Fibroblast of gingiva (primary cell): ENCODE data around the gene SCN1A.
"Not testable (repeated sequence)": the region's sequence is repeated elsewhere in the genome, so short reads cannot be mapped to it uniquely, and the experiment has no call there.

Source experiments
- DNase-seq: peaks from one replicate; pipeline ENCODE4 v3.0.0-alpha.2; 2011; ENCODE audit warnings: low read depth

SCN1A gene

DNA sequence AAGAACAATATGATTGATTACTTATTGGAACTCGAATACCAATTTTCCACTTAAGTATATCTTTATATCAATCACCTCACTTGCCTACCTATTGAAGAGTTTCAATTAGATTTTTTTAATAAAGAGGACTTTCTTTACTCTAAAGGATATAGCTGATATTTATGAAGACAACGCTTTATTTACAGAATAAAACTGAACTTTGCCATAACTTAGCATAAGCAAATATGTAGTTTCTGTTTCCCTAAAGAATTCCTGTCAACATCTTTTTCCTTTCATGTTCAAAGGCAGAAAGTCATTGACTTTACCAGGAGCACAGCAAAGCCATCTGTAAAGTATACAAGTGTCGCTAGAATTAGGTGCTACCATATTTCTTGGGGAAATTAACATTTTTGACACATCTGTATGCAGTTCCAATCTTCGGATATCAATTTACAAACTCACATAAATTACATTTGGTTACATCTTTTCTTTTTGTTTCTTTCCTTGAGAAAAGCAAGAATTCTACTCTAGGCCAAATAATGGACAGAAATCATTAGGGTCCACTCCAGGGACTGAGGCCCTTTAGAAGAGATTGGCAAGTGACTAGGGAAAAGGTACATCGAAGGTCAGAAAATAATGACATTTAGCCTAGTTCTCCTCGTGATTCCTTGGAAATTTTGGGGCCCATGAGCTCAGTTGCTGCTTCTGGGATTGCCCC lies 7.5 kb upstream of the SCN1A start:
- no peak for DNase-seq

DNA sequence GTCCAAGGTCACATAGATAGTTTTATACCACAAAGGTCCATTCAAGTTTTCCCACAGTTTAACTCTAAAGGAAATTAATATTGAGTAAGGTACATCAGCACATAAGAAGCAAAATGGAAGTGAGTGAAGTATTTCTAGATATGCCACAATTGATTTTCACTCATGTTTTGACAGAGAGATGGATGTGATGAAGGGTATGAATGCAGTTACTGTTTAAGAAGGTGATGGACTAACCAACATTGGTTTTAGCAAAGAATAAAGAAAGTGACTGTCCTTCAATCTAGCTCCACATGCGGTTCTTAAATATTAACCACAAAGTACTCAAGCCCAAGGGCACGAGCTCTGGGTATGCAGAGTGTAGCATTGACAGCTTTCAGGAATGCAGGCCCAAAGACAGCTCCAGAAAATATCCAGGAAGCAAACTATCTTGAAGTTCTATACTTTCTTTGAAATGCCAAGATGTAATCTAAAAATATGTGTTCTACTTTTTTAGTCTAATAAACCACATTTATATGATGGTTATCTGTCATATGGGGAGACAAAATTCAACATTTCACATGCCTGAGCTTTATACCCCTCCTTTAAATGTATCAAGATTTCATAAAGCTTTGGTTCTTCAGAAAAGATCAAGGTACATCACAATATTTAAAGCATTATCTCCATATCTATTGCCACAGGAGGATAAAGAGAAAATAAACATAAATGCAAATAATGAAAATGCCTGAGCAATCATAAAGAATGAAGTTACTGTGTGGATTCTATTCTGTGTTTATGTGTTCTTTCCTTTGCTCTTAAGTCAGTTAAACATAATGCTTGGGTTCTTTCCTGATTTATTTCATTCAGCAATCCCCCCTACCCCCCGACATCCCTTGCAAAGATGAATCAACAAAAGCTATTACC lies 6.7 kb upstream of the SCN1A start:
- DNase-seq: no peak

DNA sequence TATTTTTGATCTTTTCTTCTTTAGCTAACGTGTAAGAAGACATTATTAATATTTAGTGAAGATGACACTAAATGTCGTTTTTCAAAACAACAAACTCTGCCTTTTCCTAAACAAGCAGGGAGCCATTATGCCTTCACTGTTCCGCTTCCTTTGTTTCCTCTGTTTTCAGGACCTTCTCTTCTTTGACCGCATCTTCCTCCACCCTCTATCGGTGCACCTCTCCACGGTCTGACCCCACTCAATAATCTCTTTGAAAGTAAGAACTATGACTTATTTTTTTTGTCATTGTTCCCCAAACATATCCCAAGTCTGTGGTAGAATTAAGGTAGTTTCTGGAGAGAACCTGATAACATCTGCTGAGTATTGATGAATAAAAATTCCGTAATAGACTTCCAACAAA lies 5.8 kb upstream of the SCN1A start:
- no peak for DNase-seq

DNA sequence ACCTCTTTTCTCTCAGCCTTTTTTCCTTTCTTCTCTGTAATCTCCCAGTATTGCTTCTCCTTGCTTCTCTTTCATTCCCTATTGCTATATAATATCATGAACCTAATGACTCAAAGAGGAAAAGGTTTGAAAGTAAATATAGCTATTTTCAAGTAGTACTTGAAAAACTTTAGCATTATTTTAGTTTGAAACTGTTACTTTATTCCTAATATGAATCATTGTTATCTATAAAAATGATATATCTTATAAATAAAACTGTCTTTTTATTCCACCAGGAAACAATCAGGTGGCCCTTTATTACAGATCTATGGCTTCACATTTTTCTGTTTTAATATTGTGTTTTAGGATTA lies 311 bp upstream of the SCN1A start:
- DNase-seq: no peak

DNA sequence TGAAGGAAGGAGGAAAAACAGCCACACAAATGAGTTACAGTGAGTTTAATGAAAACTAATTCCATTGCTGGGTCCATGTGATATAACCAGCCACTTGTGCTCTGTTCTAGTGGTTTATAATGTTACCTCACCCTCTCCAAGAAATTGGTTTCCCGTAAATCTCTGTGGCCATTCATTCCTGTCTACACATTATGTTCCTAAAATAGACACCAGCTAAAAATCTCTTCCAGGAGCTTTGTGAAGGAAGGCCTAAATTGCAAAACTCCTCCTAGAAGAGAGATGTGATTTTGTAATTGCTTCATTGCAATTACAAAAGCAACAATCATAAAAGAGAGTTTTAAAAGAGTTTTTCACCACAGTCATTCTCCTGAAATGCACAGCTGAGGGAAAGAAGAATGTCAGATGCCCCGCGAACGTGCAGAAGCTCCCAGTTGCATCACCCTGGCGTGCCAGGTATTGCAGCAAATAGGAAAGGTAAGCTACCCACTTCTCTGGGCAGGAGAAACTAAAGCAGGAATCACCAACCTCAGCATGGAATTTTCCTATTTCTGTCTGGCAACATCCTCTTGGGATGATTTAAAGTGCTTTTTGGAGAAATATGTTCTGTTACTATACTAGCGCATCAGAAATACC lies 1.7 kb downstream of the SCN1A start:
- peak; percentile 86 for DNase-seq

DNA sequence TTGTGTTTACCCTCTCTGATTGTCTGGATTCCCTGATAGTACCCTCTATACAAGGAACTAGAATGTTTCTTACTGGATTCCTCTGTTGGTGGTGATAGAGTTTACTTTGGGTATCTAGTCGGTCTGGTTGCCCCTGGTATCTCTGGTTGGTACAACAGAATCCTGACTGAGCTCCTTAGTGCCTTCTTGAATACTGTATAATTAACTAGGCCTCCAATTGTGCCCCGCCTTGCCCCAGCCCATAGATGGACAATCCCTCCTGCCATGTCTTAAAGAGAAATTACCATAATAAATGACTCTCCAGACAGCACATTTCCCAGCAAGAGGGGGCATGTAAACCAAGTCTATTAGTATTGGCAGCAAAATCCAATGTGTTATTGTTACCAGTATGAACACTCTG lies 2.3 kb downstream of the SCN1A start:
- no peak for DNase-seq

DNA sequence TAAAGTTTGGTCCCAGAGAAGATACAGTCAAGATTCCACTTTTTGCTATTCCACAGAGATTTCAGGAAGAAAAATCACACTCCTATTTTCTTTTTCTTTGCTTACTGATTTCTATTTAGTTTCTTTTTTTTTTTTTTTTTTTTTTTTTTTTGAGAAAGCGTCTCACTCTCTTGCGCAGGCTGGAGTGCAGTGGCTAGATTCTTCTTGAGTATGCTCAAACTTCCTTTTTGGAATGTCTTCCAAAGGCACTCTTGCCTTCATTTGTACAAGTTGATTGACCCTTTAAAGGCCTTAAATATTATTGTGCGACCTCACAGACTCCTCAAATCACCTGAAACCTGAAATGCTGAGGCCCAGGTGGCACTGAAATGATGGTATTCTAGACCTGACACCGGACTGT lies 9.6 kb downstream of the SCN1A start:
- no peak for DNase-seq

DNA sequence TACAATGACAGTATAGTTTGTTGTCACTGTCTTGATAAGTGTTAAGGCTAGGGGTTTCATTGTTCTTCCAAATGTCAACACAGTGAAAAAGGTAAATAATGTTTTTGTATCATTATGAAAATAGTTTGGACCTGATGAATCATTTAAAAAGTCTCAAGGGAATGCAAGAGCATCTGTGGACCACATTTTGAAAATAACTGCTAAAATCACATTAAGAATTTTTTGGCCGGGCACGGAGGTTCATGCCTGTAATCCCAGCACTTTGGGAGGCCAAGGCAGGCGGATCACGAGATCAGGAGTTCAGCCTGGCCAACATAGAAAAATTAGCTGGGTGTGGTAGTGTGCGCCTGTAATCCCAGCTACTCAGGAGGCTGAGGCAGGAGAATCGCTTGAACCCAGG lies 10.3 kb downstream of the SCN1A start:
- DNase-seq: peak; percentile 54

DNA sequence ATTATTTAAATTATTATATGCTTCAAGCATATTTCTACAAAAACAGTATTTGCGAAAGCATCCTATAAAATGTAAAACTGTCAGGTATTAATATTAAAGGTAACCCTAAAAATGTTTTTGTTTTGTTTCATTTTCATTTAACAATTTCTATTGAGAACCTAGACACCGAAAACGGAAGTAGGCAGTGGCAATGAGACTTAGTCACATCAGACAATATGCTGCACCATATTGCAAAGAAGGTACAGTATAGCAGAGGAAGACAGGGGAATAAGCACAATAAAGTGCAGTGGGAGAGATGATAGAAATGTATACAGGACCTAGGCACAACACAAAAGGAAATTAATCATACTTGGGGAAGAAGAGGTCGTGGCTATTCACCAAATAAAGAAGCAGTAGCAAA lies 12.2 kb downstream of the SCN1A start:
- DNase-seq: no peak

DNA sequence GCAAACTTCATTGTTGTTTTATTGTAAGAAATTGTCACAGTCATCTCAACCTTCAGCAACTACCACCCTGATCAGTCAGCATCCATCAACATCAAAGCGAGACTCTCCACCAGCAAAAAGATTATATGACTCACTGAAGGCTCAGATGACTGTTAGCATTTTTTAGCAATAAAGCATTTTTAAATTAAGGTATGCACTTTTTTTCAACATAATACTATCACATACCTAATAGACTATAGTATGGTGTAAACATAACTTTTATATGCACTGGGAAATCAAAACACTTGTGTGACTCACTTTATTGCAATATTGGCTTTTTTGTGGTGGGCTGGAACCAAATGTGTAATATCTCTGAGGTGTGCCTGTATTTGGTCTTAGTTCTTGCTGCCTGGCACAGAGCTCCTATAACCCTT lies 15.6 kb downstream of the SCN1A start:
- DNase-seq: peak; percentile 13

DNA sequence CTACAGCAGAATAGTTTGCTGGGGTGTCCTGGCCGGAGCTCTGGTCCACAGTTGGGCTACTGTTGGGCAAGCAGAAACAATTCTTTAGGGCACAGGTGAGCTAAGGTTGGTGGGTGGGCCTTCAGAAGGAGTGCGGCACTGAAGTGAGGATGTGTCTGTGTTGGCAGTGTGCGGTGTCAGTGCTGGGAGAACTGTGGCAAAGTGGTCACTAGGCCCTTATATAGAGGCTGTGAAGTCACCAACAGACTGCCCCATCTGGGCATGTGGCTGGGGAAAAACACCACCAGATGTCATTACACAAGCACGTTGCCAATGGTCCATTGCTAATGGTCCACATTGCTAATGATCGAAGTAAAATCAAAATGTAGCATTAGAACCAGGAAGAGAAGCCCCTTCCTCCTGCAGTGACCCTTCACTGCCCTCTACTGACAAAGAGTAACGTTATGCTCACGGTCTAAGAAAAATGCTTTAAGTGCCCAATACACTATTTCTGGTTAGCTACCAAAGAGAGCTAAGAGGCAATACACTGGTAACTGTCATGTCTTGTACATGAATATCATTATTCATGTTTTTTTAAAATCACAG lies 21.3 kb downstream of the SCN1A start:
- no peak for DNase-seq

DNA sequence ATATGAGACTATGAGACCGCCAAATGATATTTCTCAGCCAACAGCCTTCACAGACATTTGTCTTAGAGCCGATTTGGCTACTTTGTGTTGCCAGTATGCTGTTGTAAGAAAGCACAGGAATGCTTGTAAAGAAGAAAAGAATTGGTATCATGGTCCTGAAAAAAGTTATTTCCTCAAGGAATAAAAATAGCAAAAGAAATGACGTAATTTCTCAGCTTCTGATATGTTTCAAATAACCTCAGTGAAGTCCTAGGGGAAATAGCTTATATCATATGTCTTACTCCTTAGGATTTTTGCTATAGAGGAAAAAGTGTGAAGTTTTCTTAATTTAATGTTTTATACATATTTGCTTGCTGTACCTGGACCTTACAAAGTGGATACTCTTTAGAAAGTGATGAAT lies 23.0 kb downstream of the SCN1A start:
- DNase-seq: peak; percentile 13

DNA sequence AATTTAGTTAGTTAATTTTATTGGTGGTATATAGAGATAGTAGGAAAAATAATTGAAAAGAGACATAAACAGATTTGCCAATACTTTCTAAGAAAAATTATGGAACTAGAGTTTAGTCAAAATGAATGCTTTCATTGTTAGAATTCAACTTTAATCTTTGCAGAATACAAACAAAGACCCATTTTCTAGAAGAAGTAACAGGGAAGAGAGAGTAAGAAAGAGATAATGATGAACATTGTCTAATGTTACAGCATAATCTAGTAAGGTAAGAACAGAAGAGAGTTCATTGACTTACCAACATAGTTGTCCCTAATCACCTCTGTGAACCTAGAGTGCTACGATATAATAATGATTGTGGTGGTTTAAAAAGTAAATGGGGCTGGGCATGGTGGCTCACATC lies 23.7 kb downstream of the SCN1A start:
- no peak for DNase-seq

DNA sequence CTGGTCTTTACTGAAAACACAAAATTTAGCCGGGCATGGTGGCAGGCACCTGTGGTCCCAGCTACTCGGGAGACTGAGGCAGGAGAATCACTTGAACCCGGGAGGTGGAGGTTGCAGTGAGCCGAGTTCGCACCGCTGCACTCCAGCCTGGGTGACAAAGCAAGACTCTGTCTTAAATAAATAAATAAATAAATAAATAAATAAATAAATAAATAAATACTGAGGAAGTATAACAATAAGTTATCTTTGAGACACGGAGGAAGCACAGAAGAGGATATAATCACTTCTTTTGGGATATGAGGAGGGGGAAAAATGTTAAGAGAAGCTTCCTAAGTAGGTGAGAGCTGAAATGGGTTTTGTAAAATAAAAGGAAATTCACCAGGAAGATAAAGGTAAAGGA lies 24.5 kb downstream of the SCN1A start:
- DNase-seq: not testable (repeated sequence)

DNA sequence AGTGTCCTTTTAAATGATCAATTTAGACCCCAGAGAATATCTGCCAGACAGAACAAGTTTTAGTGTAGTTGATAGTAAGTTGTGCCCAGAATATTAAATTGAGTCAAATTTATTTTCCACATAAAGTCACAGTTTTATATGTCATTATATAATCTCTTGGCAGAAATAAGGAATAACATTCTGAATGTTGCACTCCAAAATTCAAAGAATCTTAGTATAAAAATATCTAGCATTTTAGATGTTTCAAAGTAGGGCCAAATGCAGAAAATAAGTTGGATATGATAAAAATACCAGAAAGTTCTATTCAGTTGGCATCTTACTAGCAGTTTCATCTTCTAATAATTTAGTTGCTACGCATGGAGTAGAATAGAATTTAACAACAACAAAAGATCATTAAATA lies 33.5 kb downstream of the SCN1A start:
- DNase-seq: no peak

DNA sequence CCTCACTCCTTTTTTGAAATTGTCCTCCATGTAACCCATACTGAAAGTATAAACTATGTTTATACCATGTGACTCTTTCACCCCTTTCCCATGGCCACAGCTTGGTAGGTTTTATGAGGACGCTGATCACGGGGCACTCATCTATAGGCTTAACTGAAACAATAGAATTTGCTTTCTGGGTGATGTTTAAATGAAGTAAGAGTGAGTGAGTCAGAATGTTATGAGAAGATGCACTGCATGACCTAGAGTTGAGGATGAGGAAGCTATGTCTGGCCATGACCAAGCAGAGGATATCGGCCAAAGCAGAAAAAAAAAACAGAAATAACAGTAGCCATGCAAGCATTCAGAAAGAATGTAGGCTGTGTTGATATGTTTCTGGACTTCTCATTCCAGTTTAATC lies 34.9 kb downstream of the SCN1A start:
- peak; percentile 24 for DNase-seq

DNA sequence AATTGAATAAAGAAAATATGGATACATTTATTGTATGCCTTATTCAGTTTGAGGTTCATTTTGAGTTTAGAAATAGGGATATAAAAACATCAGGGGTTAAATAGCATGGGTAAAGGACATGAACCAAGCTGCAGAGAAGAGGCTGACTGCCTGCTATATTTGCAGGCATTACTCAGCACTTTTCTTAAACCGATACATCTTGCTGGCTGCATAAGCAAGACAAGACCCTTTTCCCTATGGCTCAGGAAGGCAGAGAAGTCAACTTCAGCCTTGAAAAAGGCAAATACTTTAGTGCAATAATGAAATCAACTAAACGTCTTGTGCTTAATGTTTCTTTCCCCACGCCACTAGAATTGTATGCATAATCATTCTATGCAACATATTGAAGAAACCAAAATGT lies 36.4 kb downstream of the SCN1A start:
- DNase-seq: no peak

DNA sequence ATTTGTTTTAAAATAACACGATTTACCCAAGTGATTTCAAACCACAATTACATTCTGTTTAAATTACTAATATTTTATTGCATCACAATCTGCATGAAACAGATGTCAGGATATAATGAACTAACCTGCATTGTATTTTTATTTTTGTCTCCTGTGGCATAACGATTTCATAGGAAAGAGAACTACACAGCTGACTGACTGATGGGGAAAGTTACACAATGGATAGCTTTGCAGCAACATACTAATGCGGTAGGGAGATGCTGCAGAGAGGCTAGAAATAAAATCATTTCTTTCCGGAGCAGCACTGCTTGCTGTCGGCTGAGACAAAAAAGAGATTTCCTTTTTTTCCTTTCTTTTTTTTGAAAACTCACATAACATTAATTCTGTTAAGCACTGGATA lies 36.9 kb downstream of the SCN1A start:
- peak; percentile 74 for DNase-seq

DNA sequence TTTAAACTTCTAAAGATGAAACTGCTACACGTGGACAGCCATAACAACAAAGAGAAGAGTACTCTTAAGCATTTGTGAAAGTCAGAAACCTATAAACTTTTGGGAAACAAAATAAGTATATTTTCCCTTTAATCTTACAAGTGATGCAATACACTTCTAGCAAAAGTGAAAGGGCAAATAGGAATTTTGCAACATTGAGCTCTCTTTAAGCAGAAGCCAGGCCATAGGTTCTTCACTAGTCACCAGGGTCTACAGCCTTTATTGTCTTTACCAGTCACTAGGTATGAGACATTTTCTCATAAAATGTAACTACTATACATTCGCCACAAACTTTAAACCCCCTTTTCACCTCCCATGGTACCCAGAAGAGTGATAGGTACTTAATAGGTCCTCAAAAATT lies 37.5 kb downstream of the SCN1A start:
- peak; percentile 59 for DNase-seq

DNA sequence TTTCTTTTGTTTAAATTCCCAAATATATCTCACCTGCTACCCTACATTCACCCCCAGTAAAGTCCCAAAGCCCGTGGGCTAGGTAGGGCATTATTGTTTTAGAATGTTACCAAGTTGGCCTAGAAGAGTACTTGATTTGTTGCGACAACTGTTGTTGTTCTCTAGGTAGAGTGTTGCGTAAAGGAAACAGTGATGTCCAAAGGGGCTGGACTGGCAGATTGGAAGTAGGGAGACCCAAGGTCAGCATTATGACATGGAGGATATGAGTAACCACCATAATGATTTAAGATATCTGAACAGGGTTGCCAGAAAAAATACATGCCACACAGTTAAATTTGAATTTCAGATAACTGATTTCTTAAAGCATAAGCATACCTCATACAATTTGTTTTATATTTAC lies 39.2 kb downstream of the SCN1A start:
- peak; percentile 84 for DNase-seq

DNA sequence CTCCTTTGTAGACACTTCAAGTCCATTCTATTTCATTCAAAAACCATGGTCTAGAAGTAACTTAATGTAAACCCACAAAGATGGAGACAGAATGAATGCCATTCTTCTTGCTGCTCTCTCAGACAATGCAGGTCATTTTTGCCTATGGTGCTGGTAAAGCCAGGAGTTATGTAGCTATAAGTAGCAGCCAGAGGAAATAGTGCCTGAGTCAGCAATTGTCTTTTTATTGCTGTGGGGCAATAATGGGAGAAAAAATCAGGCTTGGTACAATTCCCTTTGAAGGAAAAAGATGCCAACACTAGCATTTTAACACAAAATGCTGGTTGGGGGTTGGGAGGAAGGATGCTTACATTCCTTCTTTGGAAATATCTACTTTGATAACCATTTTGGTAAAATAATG lies 43.5 kb downstream of the SCN1A start:
- DNase-seq: no peak

DNA sequence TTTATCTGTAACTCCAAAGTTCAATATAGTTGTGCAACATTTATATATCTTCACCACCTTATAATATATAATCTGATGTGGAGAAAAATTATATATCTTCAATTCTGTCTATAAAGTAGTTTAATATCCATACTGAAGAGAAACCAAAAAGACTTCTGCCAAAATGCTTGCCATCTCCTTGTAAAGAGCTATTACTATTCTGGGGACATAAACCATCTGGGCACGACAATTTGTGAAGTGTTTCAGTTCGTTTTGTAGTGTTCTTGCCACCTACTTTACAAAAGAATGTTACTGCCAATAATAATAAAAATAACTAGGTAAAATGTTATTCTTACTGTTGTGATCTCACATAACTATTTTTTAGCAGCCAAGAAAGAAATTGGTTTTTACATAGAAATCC lies 45.1 kb downstream of the SCN1A start:
- no peak for DNase-seq

DNA sequence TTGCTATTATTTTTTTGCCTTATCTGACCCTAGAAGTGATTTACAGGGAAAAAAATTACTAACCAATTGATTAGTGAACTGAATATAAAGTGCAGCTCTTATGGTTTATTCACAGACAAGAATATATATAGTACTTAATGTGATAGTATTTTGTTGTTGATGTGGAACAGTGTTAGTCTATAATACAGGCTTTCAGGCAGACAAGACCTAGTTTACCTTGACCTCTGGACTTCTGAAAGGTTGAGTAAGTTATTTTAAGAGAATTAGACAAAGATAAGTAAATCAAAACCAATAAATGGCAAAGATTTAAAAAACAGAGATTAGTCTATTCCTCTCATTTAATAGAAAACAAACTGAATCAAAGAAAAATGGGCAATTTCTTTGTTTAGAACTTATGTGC lies 46.0 kb downstream of the SCN1A start:
- DNase-seq: no peak
